Measurements from ENCODE around the gene NKRF. TPM values are rescaled to one million over a fixed set of nuclear protein-coding genes. Genes with fewer than 3 reads are reported as not detected.
A peak's percentile ranks its signal among the peaks of the same experiment; 100 is the strongest.

NKRF gene
- total and polyA plus RNA-seq, 9 of the 15 experiments (the other 6 are each of a cell fraction or from before 2014, with no cell fraction given) = 8.9 to 31.9 (median 19.0) TPM

- TF ChIP-seq ZHX1 (conservative IDR thresholded peaks at IDR 0.05; ENCODE audit: low read length) (no peak), KLF1 (tag; IDR thresholded peaks at IDR 0.05) (no peak), SIN3A (IDR thresholded peaks at IDR 0.05; ENCODE audit: borderline replicate concordance in 2 of 2, control insufficient read depth in 1 of 2, low read depth in 2 of 2, low read length in 2 of 2) (no peak), SAP30 (IDR thresholded peaks at IDR 0.05; ENCODE audit: borderline replicate concordance, insufficient read depth, low read depth, low read length, poor library complexity, severe bottlenecking) (peak; percentile 8), SMARCE1 (IDR thresholded peaks at IDR 0.05) (peak; percentile 29; the same call in 1 of the 2 replicates), SNIP1 (IDR thresholded peaks at IDR 0.05; ENCODE audit: low read depth) (peak; percentile 50; the same call in 1 of the 2 replicates), GTF2A2 (tag; IDR thresholded peaks at IDR 0.05) (no peak), MYC (IDR thresholded peaks at IDR 0.05; ENCODE audit: low read depth, low read length) (no peak), MYC (CRISPR knock-in tag; IDR thresholded peaks at IDR 0.05; ENCODE audit: borderline replicate concordance, low read depth) (0 out of 2 replicates have a peak, but pooled peaks have one; percentile 40)
These were observed 32.3 kb downstream of the NKRF start (continued) for GRCh38 chrX:119573840-119574393.
